Activated CD8-positive, alpha-beta memory T cell treated with anti-CD3 and anti-CD28 coated beads, Interleukin-2, amount 50 U/mL, for 48 hours (primary cell): Measurements from ENCODE around the gene LRRC8E.
A peak's percentile ranks its signal among the peaks of the same experiment; 100 is the strongest.
"Not testable (repeated sequence)": the region's sequence is repeated elsewhere in the genome, so short reads cannot be mapped to it uniquely, and the experiment has no call there.

Source experiments
- DNase-seq: peaks from one replicate; pipeline ENCODE4 v3.0.0-alpha.2; 2020

Gene LRRC8E

DNA sequence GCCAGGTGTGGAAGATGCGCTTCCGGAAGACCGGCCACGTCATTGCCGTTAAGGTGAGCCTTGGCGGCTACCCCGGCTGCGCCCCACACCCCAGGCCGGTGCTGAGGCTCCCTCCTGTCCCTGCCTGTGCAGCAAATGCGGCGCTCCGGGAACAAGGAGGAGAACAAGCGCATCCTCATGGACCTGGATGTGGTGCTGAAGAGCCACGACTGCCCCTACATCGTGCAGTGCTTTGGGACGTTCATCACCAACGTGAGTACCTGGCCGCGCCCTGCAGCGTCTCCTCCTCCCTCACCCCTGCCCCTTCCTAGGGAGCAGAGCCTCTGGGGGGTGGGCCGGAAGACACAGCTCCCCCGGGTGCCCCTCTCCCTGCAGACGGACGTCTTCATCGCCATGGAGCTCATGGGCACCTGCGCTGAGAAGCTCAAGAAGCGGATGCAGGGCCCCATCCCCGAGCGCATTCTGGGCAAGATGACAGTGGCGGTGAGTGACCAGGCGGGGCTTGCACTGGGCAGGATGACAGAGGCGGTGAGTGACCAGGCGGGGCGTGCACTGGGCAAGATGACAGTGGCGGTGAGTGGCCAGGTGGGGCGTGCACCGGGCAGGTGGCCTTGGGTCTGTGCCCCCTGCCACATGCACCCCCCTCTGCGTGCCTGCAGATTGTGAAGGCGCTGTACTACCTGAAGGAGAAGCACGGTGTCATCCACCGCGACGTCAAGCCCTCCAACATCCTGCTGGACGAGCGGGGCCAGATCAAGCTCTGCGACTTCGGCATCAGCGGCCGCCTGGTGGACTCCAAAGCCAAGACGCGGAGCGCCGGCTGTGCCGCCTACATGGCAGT is 22.2 kb downstream of the LRRC8E start:
- DNase-seq: no peak

DNA sequence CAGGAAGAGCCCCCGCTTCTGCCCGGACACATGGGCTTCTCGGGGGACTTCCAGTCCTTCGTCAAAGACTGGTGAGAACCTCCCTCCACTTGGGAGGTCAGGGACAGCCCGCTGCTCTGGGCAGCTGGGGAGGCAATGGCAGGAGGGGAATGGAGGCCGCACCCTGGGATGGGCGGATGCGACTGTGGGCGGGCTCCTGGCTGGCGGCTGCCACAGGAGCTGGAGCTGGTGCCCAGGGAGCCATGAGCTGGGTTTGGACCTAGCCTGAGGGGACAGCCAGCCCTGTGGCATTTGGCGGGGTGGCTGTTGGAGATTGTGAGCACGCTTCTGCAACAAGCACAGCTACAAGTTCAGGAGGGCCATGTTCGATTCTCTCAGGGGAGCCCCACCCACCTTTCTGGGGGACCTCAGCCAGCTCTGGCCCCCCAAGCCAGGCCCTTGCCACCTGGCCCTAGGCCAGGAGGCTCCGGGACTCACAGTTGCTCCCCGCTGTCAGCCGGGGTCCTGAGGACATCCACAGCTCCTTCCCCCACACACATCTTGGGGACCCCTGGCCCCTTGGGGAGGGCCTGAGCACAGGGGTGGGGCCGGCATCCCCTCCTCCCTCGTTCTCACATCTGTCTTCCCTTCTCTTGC is 23.3 kb downstream of the LRRC8E start:
- no peak for DNase-seq

DNA sequence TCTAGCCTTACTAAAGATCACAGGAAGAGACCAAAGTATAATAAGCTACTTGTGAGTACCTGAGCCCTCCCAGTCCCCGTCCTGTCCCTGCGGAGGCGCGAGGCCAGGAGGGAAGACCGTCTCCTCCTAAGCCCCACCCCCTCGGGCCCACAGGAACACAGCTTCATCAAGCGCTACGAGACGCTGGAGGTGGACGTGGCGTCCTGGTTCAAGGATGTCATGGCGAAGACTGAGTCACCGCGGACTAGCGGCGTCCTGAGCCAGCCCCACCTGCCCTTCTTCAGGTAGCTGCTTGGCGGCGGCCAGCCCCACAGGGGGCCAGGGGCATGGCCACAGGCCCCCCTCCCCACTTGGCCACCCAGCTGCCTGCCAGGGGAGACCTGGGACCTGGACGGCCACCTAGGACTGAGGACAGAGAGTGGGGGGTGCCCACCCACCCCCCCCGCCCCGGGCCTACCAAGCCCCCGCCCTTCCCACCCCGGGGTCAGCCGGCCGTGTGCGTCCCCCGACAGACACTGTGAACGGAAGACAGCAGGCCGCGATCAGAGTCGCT is 23.9 kb downstream of the LRRC8E start:
- no peak for DNase-seq

DNA sequence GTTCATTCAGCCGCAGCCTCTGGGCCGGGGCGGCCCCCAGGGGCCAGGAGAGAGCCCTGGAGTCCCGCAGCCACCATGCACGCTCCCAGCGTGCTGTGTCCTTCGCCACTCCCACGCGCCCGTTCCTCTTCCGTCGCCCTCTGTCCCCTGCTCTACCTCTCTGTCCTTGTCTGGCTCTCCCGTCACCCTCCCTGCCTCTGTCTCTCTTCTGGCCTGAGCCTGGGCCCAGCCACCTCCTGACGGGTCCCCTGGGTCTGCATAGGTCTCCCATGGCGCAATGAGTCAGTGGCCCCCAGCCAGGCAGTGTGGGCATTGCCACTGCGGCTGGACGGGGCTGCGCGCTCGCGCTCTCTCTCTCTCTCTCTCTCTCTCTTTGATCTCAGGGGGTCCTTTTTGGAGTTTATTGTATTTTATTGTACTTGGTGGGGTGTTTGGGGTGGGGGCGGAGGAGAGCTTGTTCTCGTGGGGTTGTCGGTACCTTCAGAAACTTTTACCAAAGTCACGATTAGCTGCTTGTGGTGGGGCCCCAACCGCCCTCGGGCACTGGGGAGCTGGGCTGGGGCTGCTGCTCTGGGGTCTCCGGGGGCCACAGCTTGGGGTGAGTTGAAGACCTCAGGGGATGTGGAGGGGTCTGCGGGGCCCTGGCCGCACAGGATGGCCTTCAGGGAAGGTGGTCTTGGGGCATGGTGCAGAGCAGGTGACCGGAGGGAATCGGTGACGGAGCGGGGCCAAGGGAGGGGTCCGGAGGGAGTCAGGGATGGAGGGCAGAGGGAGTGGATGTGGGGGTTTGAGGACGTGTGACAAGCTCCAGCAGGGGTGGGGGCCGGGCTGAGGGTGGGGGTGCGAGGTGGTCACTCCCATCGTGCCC is 24.6 kb downstream of the LRRC8E start:
- DNase-seq: no peak

DNA sequence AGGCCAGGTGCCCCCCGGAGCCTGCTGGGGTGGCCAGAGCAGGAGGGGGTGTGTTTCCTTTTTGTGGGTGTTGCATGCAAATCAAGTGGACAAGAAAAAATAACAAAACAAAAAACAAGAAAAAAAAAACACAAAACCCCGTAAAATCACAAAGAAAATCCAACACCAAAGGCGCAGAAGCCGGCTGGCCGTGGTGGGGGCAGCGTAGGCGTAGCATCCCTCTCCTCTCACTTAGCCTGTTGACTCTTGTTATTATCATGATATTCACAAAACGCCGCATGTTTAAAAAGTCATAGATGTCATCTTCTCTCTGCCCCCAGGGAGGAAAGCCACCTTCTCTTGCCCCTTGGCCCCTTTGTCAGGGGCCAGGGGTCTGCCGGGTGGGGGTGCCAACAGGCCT is 25.3 kb downstream of the LRRC8E start:
- DNase-seq: no peak

DNA sequence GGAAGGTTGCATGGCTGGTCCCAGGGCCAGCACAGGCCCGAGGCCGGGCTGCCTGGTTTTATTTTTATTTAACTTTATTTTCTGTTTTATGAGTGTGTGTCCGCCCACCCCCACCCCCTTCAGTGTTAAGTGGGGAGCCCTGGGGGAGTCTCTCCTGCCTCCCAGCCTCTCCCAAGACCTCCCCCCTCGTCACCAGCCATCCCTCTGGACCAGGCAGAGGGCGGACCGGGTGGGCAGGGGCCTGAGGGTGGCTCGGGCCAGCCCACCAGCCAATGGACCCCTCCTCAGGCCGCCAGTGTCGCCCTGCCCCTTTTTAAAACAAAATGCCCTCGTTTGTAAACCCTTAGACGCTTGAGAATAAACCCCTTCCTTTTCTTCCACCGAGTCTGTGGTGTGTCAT is 25.8 kb downstream of the LRRC8E start:
- DNase-seq: no peak

DNA sequence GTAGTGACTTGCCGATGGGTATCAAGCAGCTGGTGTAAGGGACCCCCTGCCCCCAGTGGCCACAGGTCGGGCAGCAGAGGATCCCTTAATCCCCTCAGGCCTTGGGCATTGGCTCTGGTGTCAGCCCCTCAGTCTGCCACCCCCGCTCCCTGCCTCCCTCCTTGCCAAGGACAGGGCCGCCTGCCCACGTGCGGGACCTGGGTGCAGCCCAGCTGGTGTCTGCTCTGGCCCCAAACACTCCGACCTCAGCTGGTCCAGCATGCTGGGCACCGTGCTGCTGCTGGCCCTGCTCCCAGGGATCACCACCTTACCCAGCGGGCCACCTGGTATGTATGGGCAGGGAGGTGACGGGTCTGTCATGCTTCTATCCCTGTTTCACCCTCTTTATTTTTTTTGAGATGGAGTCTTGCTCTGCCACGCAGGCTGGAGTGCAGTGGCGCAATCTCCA is 26.3 kb downstream of the LRRC8E start, which contains the start of gene TGFBR3L:
Gene TGFBR3L (plus strand): TSS at position 233 of the 448 bp plus-strand sequence.
- no peak for DNase-seq

DNA sequence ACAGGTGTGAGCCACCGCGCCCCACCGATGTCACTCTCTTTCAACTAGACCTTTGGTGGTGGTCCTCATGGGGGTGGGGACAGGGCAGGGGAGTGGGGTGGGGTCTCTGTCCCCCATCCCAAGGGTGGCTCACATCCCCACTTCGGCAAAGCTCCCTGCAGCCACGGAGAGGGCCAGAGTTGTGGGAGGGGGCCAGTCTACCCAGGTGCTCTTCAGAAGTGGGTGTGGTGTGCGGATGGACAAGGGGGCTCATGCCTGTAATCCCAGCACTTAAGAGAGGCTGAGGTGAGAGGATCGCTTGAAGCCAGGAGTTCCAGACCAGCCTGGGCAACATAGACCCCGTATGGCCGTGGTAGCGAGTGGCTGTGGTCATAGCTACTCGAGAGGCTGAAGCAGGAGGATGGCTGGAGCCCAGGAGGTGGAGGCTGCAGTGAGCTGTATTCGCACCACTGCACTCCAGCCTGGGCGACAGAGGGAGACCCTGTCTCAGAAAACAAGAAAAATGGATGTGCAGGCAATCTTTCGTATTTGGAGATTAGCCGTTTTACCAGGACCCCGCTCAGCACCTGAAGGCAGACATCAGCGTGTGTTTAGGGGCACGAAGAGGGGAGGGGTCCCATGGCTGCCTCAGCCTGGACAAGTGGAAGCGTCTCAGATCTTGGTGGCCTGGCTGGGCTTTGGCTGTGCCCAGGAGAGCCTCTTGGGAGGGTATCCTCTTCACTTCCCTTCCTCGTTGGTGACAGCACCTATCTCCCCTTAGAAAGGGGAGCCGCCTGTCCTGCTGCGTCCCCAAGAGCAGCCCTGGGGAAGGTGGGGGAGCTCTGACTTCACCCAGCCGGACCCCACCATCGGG is 27.2 kb downstream of the LRRC8E start:
- DNase-seq: no peak

DNA sequence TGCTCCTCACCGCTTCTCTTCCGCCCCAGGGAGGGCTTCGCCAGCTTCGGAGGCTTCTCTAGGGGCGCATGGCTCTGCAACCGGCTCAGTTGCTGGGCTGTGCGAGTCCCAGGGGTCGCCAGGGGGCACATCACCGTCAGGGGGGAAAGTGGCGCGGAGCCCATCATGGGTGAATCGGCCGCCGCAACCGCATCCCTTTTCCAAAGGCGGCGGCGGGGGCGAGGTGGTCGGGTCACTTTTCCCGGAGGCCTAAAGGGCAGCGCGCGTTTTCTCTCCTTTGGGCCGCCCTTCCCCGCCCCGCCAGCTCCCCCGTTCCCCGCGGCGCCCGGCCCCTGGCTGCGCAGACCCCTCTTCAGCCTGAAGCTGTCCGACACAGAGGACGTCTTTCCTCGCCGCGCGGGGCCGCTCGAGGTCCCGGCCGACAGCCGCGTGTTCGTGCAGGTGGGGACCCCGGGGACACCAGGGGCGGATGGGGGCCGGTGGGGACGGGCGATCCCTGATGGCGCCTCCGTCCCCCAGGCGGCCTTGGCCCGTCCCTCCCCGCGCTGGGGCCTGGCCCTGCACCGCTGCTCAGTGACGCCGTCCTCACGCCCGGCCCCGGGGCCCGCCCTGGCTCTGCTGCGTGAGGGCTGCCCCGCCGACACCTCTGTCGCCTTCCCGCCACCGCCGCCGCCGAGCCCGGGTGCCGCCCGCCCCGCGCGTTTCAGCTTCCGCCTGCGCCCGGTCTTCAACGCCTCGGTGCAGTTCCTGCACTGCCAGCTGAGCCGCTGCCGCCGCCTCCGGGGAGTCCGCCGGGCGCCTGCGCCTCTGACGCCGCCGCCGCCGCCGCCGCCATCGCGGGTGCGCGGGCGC is 28.0 kb downstream of the LRRC8E start:
- DNase-seq: peak; percentile 85

DNA sequence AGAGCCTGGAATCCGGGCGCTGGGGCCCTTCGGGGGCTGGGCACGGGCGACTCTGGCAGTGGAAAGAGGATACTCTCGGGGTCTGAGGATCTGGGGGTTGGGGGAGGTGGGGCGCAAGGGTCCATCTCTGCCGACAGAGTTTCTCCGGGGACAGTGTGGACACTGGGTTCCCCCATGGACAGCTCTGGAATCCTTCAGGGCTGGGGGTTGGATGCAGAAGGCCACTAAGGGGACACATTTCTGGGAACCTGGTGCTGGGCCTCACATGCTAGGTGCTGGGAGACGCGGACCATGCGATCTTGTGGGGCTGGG is 28.6 kb downstream of the LRRC8E start:
- no peak for DNase-seq

DNA sequence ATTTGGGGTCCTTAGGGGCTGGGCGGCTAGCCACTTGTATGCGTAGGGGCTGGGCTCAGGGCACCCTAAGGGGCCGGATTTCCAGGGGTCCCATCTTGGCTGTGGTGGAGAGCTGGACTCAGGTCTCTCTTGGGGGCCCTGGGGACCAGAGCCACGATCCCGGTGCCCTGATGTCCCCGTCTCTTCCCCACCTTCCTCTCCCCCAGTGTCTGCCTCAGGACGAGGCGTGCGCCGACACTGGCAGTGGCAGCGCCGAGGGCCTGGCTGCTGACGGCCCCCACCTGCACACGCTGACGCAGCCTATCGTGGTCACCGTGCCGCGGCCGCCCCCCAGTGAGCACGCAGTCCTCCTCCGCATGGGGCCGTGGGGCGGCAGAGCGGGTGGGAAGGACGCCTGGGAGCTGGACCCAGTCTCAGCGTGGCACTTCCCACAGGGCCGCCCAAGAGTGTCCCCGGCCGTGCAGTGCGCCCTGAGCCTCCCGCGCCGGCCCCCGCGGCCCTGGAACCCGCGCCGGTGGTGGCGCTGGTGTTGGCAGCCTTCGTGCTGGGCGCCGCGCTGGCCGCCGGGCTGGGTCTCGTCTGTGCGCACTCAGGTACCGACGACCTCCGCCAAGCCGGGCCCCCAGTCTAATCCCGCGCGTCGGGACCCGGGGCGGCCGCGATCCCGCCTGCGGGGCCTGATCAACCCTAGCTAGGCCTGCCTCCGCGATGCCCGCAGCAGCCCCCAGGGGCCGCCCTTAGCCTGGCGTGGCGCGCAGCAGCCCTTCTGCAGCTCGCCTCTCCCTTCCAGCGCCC is 29.2 kb downstream of the LRRC8E start:
- peak; percentile 78 for DNase-seq

DNA sequence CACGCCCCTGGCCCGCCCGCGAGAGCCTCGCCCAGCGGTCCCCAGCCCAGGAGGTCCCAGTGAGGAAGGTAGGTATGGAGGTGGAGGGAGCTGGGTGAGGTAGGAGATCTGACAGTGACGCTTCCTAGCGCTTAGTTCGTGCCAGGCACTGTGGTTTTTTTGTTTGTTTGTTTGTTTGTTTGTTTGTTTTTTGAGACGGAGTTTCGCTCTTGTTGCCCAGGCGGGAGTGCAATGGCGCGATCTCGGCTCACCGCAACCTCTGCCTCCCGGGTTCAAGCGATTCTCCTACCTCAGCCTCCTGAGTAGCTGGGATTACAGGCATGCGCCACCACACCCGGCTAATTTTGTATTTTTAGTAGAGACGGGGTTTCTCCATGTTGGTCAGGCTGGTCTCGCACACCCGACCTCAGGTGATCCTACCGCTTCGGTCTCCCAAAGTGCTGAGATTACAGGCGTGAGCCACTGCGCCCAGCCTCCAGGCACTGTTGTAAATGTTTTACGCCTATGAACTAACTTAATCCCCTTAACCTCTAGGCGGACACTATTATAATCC is 29.8 kb downstream of the LRRC8E start:
- DNase-seq: not testable (repeated sequence)

DNA sequence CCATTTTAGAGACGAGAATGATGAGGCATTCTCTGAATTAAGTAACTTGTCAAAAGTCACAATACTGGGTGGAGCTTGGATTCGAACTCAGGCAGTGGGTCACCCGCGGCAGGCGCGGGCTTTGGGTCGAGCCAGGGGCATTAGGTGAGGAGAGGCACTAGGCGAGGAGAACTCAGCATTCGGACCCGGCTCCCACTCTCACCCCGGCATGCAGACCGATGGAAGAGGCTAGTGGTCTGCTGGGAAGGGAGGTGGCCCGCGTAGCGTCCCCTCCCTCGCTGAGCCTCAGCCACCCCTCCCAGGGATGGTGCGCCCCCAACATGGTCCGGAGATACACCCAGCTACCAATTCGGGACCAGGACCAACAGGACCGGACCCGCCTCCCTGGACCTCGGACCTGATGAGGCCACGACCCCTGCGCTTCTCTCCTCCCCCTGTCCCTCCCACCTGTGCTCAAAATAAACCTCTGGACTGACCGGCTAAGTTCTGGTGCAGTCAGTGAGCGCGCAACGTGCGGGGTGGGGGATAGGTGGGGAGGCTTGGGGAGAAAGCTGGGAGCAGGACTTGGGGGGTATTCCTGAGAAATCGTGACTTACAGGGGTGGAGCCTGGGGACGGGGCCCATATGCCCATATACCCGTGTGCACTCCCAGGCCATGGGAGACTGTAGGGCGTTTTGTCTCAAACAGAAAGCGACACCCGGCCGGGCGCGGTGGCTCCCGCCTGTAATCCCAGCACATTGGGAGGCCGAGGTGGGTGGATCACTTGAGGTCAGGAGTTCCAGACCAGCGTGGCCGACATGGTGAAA is 30.5 kb downstream of the LRRC8E start:
- DNase-seq: no peak

DNA sequence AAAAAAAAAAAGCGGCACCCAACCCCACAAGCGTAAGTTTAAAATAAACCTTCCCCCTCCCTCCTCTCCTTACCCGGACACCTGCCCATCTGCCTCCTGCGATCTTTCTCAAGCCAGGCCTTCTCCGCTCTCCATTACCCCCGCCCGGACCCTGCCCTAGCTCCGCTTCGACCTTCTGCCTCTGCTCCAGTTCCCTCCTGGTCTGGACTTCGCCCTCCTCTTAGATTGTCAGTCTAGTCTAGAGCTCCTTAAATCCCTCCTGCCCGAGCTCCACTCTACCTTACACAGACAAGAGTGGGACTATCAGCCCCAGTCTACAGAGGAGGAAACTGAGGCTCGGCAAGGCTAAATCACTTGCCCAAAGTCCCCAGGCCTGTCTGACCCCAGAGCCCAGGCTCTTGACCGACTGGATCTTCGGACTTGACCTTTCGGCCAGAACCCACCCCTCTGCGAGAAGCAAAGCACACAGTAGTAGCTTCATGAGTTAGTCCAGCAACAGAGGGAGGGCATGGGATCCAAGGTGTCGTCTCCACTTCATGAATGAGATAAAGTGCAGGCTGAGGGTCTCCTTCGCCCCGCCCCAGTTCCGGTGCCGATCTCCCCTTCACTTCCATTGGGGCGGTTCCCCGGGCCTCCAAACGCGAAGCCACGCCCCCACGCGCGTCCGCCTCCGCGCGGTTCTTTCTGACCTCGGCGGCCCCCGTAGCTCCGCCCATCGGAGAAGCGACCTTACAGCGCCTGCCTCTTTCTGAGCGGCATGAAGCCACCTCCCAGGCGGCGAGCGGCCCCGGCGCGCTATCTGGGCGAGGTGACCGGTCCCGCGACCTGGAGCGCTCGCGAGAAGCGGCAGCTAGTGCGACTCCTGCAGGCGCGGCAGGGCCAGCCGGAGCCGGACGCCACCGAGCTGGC is 31.6 kb downstream of the LRRC8E start, which contains the start of gene SNAPC2:
Gene SNAPC2 (plus strand): TSS at position 729 of the 909 bp plus-strand sequence. CDS start 29 bp downstream, at position 758.
- peak; percentile 98 for DNase-seq

DNA sequence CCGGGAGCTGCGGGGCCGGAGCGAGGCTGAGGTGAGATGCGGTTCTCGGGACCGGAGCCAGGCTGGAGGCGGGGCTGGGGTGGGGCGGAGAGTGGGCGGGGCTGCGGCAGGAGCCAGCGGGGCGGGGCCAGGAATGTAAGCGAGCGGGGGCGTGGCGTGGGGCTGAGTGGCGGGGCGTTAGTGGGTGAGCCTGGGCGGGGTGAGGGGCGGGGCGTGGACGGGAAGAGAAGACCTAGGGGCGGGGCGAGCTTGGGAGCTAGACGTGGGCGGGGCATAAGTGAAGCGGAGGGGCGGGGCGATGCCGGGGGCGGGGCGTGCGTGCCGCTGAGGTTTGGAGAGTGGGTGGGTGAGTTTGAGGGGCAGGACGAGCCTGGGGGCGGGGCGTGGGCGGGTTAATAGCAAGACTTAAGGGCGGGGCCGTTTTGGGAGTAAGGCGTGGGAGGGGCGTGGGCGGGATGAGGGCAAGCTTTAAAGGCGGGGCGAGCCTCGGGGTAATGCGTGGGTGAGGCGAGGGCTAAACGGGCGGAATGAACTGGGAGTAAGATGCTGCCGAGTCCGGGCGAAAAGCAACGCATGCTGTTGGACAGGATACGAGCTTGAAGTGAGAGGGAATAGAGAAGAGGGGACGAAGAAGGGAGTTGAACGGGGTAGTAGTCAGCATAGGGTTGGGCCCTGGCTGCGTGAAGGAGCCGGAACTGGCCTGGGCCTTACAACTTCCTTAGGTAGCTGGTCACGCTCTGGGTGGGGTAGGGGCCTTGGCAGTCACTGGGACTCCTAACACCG is 32.4 kb downstream of the LRRC8E start:
- DNase-seq: peak; percentile 99

DNA sequence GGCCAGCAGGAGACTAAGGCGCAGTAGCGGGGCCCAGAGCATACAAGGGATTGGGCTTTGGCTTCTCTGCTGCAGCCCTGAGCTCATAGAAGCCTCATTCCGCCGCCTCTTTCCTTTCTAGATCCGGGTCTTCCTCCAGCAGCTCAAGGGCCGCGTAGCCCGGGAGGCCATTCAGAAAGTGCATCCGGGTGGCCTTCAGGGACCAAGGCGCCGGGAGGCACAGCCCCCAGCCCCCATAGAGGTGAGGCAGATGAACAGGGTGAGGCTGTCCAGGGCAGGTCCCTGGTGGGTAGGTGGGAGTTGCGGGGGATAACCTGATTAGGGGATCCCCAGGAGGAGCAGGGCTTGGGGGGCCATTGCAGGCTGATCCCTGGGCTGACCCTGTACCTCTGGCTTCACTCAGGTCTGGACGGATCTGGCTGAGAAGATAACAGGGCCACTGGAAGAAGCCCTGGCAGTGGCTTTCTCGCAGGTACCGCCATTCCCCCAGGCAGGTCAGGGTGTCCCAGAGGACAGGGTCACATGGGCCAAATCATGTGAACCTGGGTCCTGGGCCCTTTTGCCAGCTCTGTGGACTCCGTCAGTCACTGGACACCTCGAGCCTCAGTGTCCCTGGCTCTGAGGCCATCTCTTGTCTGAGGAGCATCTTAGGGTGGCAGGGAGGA is 33.1 kb downstream of the LRRC8E start:
- DNase-seq: no peak
